ENCODE measurements around the gene NEDD4L. TPM values are rescaled to one million over a fixed set of nuclear protein-coding genes. Genes with fewer than 3 reads are reported as not detected.

Gene NEDD4L
- total RNA-seq, 1 experiment from 2014 or later, result 108 TPM

DNA sequence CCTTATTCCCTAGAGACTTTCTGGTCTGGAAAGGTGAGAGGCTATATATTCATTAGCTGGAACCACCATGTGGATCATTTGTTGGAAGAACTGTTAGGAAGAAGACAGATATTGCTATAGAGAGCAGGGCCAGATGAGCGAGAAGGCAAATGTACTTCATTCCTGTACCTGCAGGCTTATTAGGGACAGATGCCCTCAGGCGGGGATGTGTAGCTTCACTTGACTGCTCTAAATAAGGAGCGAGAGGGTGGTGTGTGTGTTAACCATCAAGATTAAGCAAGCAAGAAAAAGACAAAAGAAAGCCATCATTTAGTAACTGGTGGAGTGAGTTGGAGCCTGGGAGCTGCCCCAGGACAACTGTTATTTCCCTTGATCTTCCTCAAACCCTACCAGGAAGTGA, 36.4 kb downstream of the NEDD4L start:
- H3K27ac Mint-ChIP-seq (ENCODE audit: low read depth, unreplicated experiment), result peak overlapping the region; percentile 57
- TF ChIP-seq, protein P1, sequence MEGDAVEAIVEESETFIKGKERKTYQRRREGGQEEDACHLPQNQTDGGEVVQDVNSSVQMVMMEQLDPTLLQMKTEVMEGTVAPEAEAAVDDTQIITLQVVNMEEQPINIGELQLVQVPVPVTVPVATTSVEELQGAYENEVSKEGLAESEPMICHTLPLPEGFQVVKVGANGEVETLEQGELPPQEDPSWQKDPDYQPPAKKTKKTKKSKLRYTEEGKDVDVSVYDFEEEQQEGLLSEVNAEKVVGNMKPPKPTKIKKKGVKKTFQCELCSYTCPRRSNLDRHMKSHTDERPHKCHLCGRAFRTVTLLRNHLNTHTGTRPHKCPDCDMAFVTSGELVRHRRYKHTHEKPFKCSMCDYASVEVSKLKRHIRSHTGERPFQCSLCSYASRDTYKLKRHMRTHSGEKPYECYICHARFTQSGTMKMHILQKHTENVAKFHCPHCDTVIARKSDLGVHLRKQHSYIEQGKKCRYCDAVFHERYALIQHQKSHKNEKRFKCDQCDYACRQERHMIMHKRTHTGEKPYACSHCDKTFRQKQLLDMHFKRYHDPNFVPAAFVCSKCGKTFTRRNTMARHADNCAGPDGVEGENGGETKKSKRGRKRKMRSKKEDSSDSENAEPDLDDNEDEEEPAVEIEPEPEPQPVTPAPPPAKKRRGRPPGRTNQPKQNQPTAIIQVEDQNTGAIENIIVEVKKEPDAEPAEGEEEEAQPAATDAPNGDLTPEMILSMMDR (IDR thresholded peaks at IDR 0.05; ENCODE audit: unreplicated experiment), result no peak
- no peaks in the 10 kb centered on the region for H3K27me3 Mint-ChIP-seq (ENCODE audit: insufficient read depth, unreplicated experiment)
- peaks cover 1% of the 10 kb centered on the region for H3K36me3 Mint-ChIP-seq (ENCODE audit: insufficient read depth, unreplicated experiment)
- ChIA-PET CTCF (interaction anchor here (0.7 to 1.5 kb wide), 4 partner anchors 14 to 199 kb away, joined by 3 to 7 read pairs (median 4); partner anchors contain the start of gene NEDD4L), POLR2A (interaction anchor here (0.6 to 6.0 kb wide), 9 partner anchors 11 to 866 kb away, joined by 3 to 44 read pairs (median 4); partner anchors contain the start of gene NEDD4L)
- peak; percentile 18 for DNase-seq (ENCODE audit: unreplicated experiment)
- intact Hi-C loops (cut with micrococcal nuclease), result no loop called here
- H3K9me3 Mint-ChIP-seq (ENCODE audit: unreplicated experiment), result no peaks in the 10 kb centered on the region
- no peak overlapping the region for H3K4me3 Mint-ChIP-seq (ENCODE audit: unreplicated experiment)
- no TSS peak for BruUV-seq (replicated peaks)
- H3K4me1 Mint-ChIP-seq (ENCODE audit: insufficient read depth, unreplicated experiment), result peaks cover 30% of the 10 kb centered on the region

DNA sequence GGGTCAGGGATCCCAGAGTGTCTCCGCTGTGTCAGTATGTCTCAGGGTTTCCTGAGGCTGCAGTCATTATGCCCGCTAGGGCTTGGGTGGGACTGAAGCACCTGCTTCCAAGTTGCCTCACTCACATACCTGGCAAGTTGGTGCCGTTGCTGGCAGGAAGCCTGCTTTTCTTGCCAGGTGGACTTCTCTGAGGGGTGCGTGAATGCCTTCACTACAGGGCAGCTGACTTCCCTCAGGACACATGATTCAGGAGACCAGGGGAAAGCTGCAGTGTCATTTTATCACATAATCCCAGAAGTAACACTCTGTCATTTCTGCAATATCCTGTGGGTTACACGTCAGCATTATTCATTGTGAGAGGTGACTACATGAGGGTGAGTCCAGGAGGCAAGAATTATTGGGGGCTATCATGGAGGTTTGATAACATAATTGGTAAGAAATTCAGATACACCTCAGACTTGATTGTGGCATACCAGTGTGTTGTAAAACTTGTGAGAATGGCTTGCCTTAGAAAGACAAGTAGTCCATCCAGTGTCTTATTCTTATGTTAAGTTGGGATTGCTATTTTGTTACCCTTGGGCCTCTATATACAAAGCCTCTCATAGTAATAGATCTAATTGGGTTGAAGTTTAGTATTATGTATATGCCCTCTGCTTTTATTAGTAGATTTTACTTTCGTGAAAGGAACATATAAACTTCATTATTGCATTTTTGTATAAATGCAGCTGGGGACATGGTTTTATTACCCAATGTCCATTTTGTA, 44.1 kb downstream of the NEDD4L start:
- TSS peak; percentile 49 for BruUV-seq (replicated peaks)
- DNase-seq (ENCODE audit: unreplicated experiment), result peak; percentile 92
- TF ChIP-seq, protein P1 (IDR thresholded peaks at IDR 0.05; ENCODE audit: unreplicated experiment), result no peak
- peaks cover 30% of the 10 kb centered on the region for H3K4me1 Mint-ChIP-seq (ENCODE audit: insufficient read depth, unreplicated experiment)
- H3K27ac Mint-ChIP-seq (ENCODE audit: low read depth, unreplicated experiment), result peak overlapping the region; percentile 79
- ChIA-PET POLR2A (interaction anchor here (0.6 to 1.8 kb wide), 10 partner anchors 10 to 310 kb away, joined by 3 to 6 read pairs (median 3); no protein-coding TSS in a partner anchor), CTCF (interaction anchor here (0.7 to 2.0 kb wide), 10 partner anchors 22 to 1592 kb away, joined by 3 to 6 read pairs (median 3); no protein-coding TSS in a partner anchor)
- H3K27me3 Mint-ChIP-seq (ENCODE audit: insufficient read depth, unreplicated experiment), result no peaks in the 10 kb centered on the region
- H3K4me3 Mint-ChIP-seq (ENCODE audit: unreplicated experiment), result no peak overlapping the region
- H3K36me3 Mint-ChIP-seq (ENCODE audit: insufficient read depth, unreplicated experiment), result peaks cover 4% of the 10 kb centered on the region
- intact Hi-C loops (cut with micrococcal nuclease), result no loop called here
- peaks cover 7% of the 10 kb centered on the region for H3K9me3 Mint-ChIP-seq (ENCODE audit: unreplicated experiment)

DNA sequence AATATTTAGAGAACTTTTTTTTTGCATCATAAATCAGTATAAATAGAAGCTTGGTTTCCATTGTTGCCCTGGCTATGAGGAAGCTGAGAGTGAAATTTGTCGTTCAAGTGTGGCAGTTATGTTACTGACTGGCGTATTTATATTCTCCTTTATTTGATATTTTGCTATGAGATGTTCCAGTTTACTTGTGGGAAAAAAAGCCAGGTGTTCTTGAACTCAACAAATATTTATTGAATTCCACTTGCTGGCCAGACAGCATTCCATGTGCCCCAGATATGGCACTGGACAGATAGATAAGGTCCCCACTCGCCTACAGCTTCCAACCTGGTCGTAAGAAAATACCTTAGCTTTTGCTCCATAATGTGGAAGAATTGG, 44.7 kb downstream of the NEDD4L start:
- POLR2A ChIA-PET, result interaction anchor here (0.6 to 1.8 kb wide), 11 partner anchors 11 to 311 kb away, joined by 3 to 6 read pairs (median 3); no protein-coding TSS in a partner anchor
- DNase-seq (ENCODE audit: unreplicated experiment), result no peak
- BruUV-seq (replicated peaks), result no TSS peak
- Mint-ChIP-seq H3K4me1 (ENCODE audit: insufficient read depth, unreplicated experiment) (peaks cover 30% of the 10 kb centered on the region), H3K4me3 (ENCODE audit: unreplicated experiment) (no peak overlapping the region), H3K27me3 (ENCODE audit: insufficient read depth, unreplicated experiment) (no peaks in the 10 kb centered on the region), H3K36me3 (ENCODE audit: insufficient read depth, unreplicated experiment) (peaks cover 4% of the 10 kb centered on the region), H3K27ac (ENCODE audit: low read depth, unreplicated experiment) (no peak overlapping the region), H3K9me3 (ENCODE audit: unreplicated experiment) (peaks cover 7% of the 10 kb centered on the region)
- CTCF ChIA-PET, result interaction anchor here (0.6 to 2.0 kb wide), 6 partner anchors 21 to 715 kb away, joined by 3 to 6 read pairs (median 4); no protein-coding TSS in a partner anchor
- TF ChIP-seq, protein P1 (IDR thresholded peaks at IDR 0.05; ENCODE audit: unreplicated experiment), result no peak
- intact Hi-C loops (cut with micrococcal nuclease), result no loop called here

DNA sequence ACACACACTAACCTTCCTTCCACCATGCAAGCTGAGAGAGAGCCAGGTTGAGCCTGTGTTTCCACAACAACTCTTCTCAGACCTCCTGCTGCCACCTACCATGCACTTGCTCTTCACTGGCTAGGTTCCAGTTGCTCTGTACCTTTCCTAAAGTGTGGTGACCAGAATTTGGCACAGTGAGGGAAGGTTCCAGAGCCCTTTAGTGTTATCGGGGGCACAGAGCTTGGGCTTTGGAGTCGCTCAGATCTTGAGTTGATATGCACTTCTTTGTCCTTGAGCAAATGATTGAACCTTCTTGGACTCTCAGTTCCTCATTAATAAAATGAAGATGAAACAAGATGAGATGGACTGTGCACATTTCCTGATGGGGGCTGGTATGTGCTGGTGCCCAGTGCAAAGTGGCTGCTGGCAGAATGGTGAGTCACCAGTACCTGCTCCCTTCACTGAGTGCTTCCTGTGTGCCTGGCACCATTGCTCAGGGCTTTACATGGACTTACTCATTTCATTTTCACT, 47.1 kb downstream of the NEDD4L start:
- H3K4me1 Mint-ChIP-seq (ENCODE audit: insufficient read depth, unreplicated experiment), result peaks cover 30% of the 10 kb centered on the region
- ChIA-PET POLR2A (interaction anchor here (0.6 to 3.2 kb wide), 8 partner anchors 8 to 208 kb away, joined by 3 to 44 read pairs (median 4); no protein-coding TSS in a partner anchor), CTCF (interaction anchor here (0.6 to 1.4 kb wide), 4 partner anchors 13 to 65 kb away, joined by 3 to 8 read pairs (median 5); no protein-coding TSS in a partner anchor)
- no peaks in the 10 kb centered on the region for H3K27me3 Mint-ChIP-seq (ENCODE audit: insufficient read depth, unreplicated experiment)
- BruUV-seq (replicated peaks), result no TSS peak
- TF ChIP-seq, protein P1 (IDR thresholded peaks at IDR 0.05; ENCODE audit: unreplicated experiment), result no peak
- no peak overlapping the region for H3K4me3 Mint-ChIP-seq (ENCODE audit: unreplicated experiment)
- peaks cover 4% of the 10 kb centered on the region for H3K9me3 Mint-ChIP-seq (ENCODE audit: unreplicated experiment)
- intact Hi-C loops (cut with micrococcal nuclease), result no loop called here
- peak; percentile 82 for DNase-seq (ENCODE audit: unreplicated experiment)
- peak overlapping the region; percentile 17 for H3K27ac Mint-ChIP-seq (ENCODE audit: low read depth, unreplicated experiment)
- peaks cover 12% of the 10 kb centered on the region for H3K36me3 Mint-ChIP-seq (ENCODE audit: insufficient read depth, unreplicated experiment)

Data from MCF 10A (cell line).